ENCODE results near the gene ATF6. TPM values are rescaled to one million over a fixed set of nuclear protein-coding genes. Genes with fewer than 3 reads are reported as not detected.
"Not testable (repeated sequence)": the region's sequence is repeated elsewhere in the genome, so short reads cannot be mapped to it uniquely, and the experiment has no call there.

ATF6 gene
- total RNA-seq, 1 donor from 2014 or later: 38.2 TPM

- Mint-ChIP-seq H3K9me3 (ENCODE audit: unreplicated experiment) (no peaks in the 10 kb centered on the region), H3K36me3 (ENCODE audit: low read depth, unreplicated experiment) (peaks cover 19% of the 10 kb centered on the region), H3K4me3 (ENCODE audit: unreplicated experiment) (no peak overlapping the region), H3K4me1 (ENCODE audit: unreplicated experiment) (no peaks in the 10 kb centered on the region), H3K27me3 (ENCODE audit: unreplicated experiment) (no peaks in the 10 kb centered on the region), H3K27ac (ENCODE audit: unreplicated experiment) (no peak overlapping the region)
- TF ChIP-seq CTCF (IDR thresholded peaks at IDR 0.05; ENCODE audit: unreplicated experiment): no peak
- no peak for DNase-seq (ENCODE audit: low spot score)
These were observed 61.7 kb downstream of the ATF6 start for GRCh38 chr1:161827786-161828185.

- not testable (repeated sequence) for H3K4me3 Mint-ChIP-seq (ENCODE audit: unreplicated experiment); H3K4me1 Mint-ChIP-seq (ENCODE audit: unreplicated experiment); DNase-seq (ENCODE audit: low spot score); H3K9me3 Mint-ChIP-seq (ENCODE audit: unreplicated experiment); H3K27ac Mint-ChIP-seq (ENCODE audit: unreplicated experiment); H3K27me3 Mint-ChIP-seq (ENCODE audit: unreplicated experiment)
- peaks cover 25% of the 10 kb centered on the region for H3K36me3 Mint-ChIP-seq (ENCODE audit: low read depth, unreplicated experiment)
These were observed 66.3 kb downstream of the ATF6 start for GRCh38 chr1:161832299-161832907.

- no peaks in the 10 kb centered on the region for H3K9me3 Mint-ChIP-seq (ENCODE audit: unreplicated experiment)
- TF ChIP-seq CTCF (IDR thresholded peaks at IDR 0.05; ENCODE audit: unreplicated experiment): no peak
- H3K4me1 Mint-ChIP-seq (ENCODE audit: unreplicated experiment): peaks cover 4% of the 10 kb centered on the region
- H3K4me3 Mint-ChIP-seq (ENCODE audit: unreplicated experiment): no peak overlapping the region
- H3K27ac Mint-ChIP-seq (ENCODE audit: unreplicated experiment): no peak overlapping the region
- no peaks in the 10 kb centered on the region for H3K27me3 Mint-ChIP-seq (ENCODE audit: unreplicated experiment)
- no peak for DNase-seq (ENCODE audit: low spot score)
- peaks cover 20% of the 10 kb centered on the region for H3K36me3 Mint-ChIP-seq (ENCODE audit: low read depth, unreplicated experiment)
These were observed 68.9 kb downstream of the ATF6 start for GRCh38 chr1:161834967-161835550.

GRCh38 chr1:161836018-161836417 lies 69.9 kb downstream of the ATF6 start:
- Mint-ChIP-seq H3K4me3 (ENCODE audit: unreplicated experiment) (no peak overlapping the region), H3K27me3 (ENCODE audit: unreplicated experiment) (no peaks in the 10 kb centered on the region), H3K27ac (ENCODE audit: unreplicated experiment) (no peak overlapping the region), H3K9me3 (ENCODE audit: unreplicated experiment) (no peaks in the 10 kb centered on the region), H3K4me1 (ENCODE audit: unreplicated experiment) (peaks cover 4% of the 10 kb centered on the region), H3K36me3 (ENCODE audit: low read depth, unreplicated experiment) (peaks cover 20% of the 10 kb centered on the region)
- no peak for TF ChIP-seq CTCF (IDR thresholded peaks at IDR 0.05; ENCODE audit: unreplicated experiment)
- DNase-seq (ENCODE audit: low spot score): no peak

- TF ChIP-seq CTCF (IDR thresholded peaks at IDR 0.05; ENCODE audit: unreplicated experiment): no peak
- Mint-ChIP-seq H3K36me3 (ENCODE audit: low read depth, unreplicated experiment) (peaks cover 15% of the 10 kb centered on the region), H3K4me3 (ENCODE audit: unreplicated experiment) (no peak overlapping the region), H3K9me3 (ENCODE audit: unreplicated experiment) (no peaks in the 10 kb centered on the region), H3K27ac (ENCODE audit: unreplicated experiment) (no peak overlapping the region), H3K4me1 (ENCODE audit: unreplicated experiment) (peaks cover 4% of the 10 kb centered on the region), H3K27me3 (ENCODE audit: unreplicated experiment) (no peaks in the 10 kb centered on the region)
- no peak for DNase-seq (ENCODE audit: low spot score)
These were observed 72.2 kb downstream of the ATF6 start for GRCh38 chr1:161838362-161838761.
